NT2/D1 (cell line): Measurements from ENCODE around the gene AAMP.

Source experiments
- DNase-seq: peaks from one replicate; pipeline ENCODE4 v3.0.0-alpha.2; 2011; ENCODE audit warnings: low read depth, low spot score
- H3K27me3 ChIP-seq: 2 replicates; pipeline ENCODE4 v1.6.0; 2011; ENCODE audit warnings: mild to moderate bottlenecking; ENCODE audit not compliant: insufficient read length, insufficient read depth
- H3K36me3 ChIP-seq: 2 replicates; pipeline ENCODE4 v1.6.1; 2011; ENCODE audit warnings: mild to moderate bottlenecking, low read length, mixed read lengths; ENCODE audit not compliant: insufficient read depth, insufficient read length
- H3K4me1 ChIP-seq: 2 replicates; pipeline ENCODE4 v1.5.1; 2011; ENCODE audit not compliant: insufficient read depth, insufficient read length
- H3K4me3 ChIP-seq: 2 replicates; pipeline ENCODE4 v1.5.1; 2011; ENCODE audit warnings: low read depth; ENCODE audit not compliant: insufficient read length
- H3K9ac ChIP-seq: 2 replicates; pipeline ENCODE4 v1.6.0; 2011; ENCODE audit warnings: low read depth; ENCODE audit not compliant: insufficient read length
- H3K9me3 ChIP-seq: 2 replicates; pipeline ENCODE4 v1.5.1; 2011; ENCODE audit warnings: mild to moderate bottlenecking, low read length; ENCODE audit not compliant: insufficient read depth
- SUZ12 ChIP-seq: IDR thresholded peaks from 2 replicates; pipeline ENCODE4 v1.6.1; 2011; ENCODE audit not compliant: insufficient read length, insufficient read depth; ENCODE audit errors: extremely low read depth
- YY1 ChIP-seq: IDR thresholded peaks from 2 replicates; pipeline ENCODE4 v1.6.1; 2011; ENCODE audit not compliant: insufficient read length, insufficient read depth
- ZNF274 ChIP-seq: IDR thresholded peaks from 2 replicates; pipeline ENCODE4 v1.6.1; 2011; ENCODE audit warnings: mild to moderate bottlenecking, low read depth, low read length

Gene AAMP

DNA sequence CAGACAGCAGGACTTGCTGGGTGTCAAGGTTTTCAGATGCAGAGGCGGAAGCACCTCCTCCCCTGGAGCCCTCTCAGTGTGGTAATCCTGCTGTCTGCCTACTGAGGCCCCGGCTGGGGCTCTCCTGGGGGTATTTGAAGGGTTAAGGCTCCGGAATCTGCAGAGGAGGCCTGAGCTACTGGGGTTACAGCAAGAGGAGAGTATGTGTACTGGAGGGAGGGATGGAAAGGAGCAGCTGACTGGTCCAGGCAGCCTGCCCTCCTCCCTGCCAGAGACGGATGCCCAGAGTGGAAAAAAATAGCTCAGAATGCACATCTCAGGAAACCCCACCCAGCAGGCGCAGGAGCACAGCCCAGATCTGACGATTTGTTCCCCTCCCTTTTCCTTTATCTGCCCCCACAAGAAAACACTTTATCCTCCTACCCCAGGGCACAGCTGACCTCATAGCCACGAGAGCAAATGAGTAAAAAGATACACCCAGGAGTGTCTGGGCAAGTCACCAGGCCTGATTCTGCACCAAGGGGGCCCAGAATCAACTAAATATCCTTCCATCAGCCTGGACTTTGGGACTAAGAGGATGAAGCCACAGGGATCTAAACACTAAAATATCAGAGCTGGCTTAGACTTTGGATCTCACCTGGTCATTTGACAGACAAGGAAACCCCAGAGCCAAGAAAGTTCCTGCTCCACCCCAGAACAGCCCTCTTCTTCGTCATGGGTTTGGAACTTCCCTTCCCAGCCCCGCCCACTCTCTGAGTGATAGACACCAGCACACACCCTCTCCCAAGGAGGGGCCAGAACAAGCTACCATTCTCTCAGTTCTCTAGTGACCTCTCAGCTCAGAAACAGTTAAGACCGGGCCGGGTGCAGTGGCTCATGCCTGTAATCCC, 16.9 kb upstream of the AAMP start:
- Histone ChIP-seq H3K27me3 (no peaks in the 10 kb centered on the region), H3K36me3 (peaks cover 20% of the 10 kb centered on the region), H3K4me1 (peaks cover 28% of the 10 kb centered on the region), H3K9me3 (no peaks in the 10 kb centered on the region), H3K4me3 (peak overlapping the region; percentile 23), H3K9ac (peak overlapping the region; percentile 68)
- peak; percentile 68 for DNase-seq
- TF ChIP-seq ZNF274 (no peak), YY1 (no peak), SUZ12 (no peak)

DNA sequence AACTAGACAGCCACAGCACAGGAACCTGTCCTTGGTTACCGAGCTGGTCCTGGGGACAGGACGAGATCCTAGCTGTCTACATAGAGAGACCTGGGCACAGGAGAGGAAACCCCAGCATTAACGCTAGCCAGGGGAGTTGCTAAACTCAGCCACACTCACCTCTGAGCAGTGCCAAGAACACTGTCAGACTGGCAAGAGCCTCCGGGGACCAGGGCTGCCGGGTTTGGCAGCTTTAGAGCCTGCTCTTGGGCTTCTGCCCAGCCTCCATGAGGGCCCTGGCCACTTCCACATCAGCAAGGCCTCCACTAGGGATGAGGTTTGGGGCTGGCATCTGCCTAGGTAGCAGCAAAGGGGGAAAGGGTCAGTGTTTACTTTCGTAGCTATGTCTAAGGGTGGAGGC, 15.7 kb upstream of the AAMP start:
- no peaks in the 10 kb centered on the region for H3K27me3 ChIP-seq
- H3K4me3 ChIP-seq: no peak overlapping the region
- peaks cover 27% of the 10 kb centered on the region for H3K36me3 ChIP-seq
- no peaks in the 10 kb centered on the region for H3K9me3 ChIP-seq
- TF ChIP-seq YY1 (no peak), SUZ12 (no peak), ZNF274 (no peak)
- peaks cover 26% of the 10 kb centered on the region for H3K4me1 ChIP-seq
- no peak for DNase-seq
- H3K9ac ChIP-seq: peak overlapping the region; percentile 68

DNA sequence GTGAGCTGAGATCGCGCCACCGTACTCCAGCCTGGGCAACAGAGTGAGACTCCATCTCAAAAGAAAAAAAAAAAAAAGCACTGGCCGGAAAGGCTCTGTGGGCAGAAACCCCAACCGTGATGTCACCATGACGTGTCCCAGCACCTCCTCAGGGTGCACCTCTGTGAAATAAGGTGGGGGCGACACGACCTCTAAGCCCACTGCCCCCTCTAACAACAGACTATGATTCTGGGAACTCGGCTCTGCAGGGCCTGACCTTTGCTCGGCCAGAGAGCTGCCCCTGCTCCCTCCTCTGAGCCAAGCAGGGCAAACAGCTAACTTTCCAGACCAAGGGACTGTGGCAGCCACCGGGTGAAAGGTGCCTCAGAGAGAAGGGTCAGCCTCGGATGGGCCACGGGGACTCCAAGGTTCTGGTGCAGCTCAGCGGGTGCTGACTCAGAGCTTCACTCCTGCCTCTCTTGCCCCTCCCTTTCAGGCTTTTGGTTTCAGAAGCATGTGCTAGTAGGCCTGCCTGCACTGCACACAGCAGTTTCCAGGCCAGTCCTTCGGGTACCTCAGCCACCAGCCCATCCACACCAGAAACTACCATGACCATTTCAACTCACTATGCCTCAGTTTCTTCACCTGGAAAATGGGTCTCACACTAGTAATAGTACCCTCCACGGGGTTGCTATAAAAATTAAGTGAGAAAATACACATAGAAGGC, 14.3 kb upstream of the AAMP start:
- H3K4me3 ChIP-seq: no peak overlapping the region
- no peak for DNase-seq
- no peak for TF ChIP-seq YY1
- no peak for TF ChIP-seq ZNF274
- no peak for TF ChIP-seq SUZ12
- peaks cover 36% of the 10 kb centered on the region for H3K36me3 ChIP-seq
- H3K4me1 ChIP-seq: peaks cover 25% of the 10 kb centered on the region
- H3K27me3 ChIP-seq: no peaks in the 10 kb centered on the region
- H3K9me3 ChIP-seq: no peaks in the 10 kb centered on the region
- peak overlapping the region; percentile 45 for H3K9ac ChIP-seq

DNA sequence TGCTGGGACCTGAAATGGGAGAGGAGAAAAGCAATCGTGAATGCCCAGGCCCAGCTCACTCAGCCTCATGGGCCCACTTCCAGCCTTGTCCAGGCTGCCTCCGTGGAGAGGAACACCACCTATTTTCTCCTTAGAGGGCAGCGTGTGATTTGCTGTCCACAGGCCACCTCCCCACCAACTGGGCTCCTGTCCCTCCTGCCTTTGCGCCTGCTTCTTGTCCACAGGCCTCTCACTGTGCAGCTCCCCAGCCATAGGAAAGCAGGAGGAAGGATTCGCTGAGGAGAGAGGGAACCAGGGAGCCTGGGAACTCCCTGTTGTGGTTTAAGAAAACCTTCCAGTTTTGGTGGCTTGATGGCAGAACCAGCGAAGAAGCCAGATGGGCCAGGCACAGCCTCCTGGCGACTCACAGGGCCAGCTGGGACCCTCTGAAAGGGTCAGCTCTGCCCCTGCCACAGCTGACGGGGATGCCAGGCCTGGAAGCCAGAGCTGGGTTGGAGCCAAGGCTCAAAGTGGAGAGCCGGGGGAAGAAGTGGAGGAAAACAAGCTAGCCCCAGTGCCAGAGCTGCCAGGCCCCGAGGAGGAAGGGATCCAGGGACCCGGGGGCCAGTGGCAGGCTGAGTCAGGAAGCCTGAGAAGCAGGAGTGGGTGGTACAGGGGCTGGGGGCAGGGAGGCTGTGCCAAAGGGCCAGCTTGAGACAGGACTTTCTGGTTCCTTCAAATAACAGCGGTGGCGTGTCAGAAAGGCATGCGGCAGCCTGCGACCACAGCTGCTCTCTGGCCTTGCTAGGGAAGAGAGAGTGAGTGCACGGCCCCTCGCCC, 12.4 kb upstream of the AAMP start:
- Histone ChIP-seq H3K4me1 (peaks cover 25% of the 10 kb centered on the region), H3K27me3 (no peaks in the 10 kb centered on the region), H3K36me3 (peaks cover 55% of the 10 kb centered on the region), H3K4me3 (no peak overlapping the region), H3K9ac (peak overlapping the region; percentile 11), H3K9me3 (no peaks in the 10 kb centered on the region)
- no peak for TF ChIP-seq YY1
- TF ChIP-seq ZNF274: no peak
- TF ChIP-seq SUZ12: no peak
- no peak for DNase-seq

DNA sequence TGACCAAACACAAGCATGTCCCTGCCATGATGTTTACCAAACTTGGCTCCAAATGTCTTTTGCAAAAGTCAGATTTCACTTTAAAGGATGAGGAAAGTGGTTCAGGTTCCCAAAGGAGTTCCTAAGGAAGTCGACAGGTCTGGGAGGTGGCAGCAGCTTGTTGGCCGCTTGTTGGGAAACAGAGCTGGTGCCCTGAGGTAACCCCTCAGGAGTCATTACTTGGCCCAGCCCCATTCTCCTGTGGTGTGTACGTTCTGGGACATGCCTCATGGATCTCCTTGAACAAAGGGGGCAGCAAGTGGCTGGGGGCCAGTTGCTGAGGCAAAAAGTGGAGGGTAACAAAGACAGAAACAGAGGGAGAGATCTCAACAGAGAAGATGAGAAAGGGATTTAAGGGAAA, 11.5 kb upstream of the AAMP start:
- no peak overlapping the region for H3K9ac ChIP-seq
- H3K27me3 ChIP-seq: no peaks in the 10 kb centered on the region
- no peaks in the 10 kb centered on the region for H3K9me3 ChIP-seq
- H3K4me3 ChIP-seq: no peak overlapping the region
- H3K36me3 ChIP-seq: peaks cover 64% of the 10 kb centered on the region
- TF ChIP-seq YY1: no peak
- TF ChIP-seq SUZ12: no peak
- no peak for TF ChIP-seq ZNF274
- DNase-seq: no peak
- peaks cover 20% of the 10 kb centered on the region for H3K4me1 ChIP-seq

DNA sequence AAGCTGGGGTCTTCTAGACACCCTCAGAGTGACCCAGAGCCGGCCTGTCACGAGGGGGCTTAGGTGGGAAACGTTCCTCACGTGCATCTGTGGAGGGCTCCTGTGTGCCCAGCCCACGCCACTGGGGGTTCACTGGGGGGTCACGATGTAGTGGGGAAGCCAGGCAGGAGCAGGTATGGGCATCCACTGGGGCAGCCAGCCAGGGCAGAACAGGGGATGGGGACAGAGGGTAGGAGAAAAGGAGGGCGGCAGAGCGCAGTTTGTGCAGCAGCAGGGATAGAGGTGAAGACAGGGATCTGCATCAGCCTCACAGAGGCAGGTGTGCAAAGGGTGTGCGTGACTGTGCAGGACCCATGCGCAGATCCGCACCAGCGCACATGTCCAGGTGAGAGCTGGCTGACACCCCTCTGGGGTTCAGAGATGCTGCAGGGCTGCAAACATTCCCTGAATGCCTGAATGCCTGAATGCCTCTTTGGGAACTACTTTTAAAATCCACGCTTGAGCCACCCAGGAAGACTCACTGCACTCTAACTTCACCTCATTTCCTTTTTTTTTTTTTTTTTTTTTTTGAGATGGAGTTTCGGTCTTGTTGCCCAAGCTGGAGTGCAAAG, 10.4 kb upstream of the AAMP start:
- Histone ChIP-seq H3K9me3 (no peaks in the 10 kb centered on the region), H3K4me3 (no peak overlapping the region), H3K4me1 (peaks cover 9% of the 10 kb centered on the region), H3K36me3 (peaks cover 69% of the 10 kb centered on the region), H3K9ac (peak overlapping the region; percentile 3), H3K27me3 (no peaks in the 10 kb centered on the region)
- TF ChIP-seq SUZ12 (no peak), YY1 (no peak), ZNF274 (no peak)
- DNase-seq: no peak
